WERI-Rb-1 (cell line): ENCODE measurements around the gene SLC2A9.

Experiments
- DNase-seq: peaks from one replicate; pipeline ENCODE4 v3.0.0-alpha.2; 2020
- H3K27ac ChIP-seq: fragments of 250-450 bp; sonication (Bioruptor Pico); 2 replicates; pipeline ENCODE4 v1.5.1; 2020; ENCODE audit warnings: mild to moderate bottlenecking, moderate library complexity
- H3K27me3 ChIP-seq: fragments of 250-450 bp; sonication (Bioruptor Pico); 2 replicates; pipeline ENCODE4 v1.5.1; 2021; ENCODE audit warnings: mild to moderate bottlenecking, low read depth, moderate library complexity; ENCODE audit not compliant: insufficient read depth, severe bottlenecking
- H3K36me3 ChIP-seq: fragments of 250-450 bp; sonication (Bioruptor Pico); 2 replicates; pipeline ENCODE4 v1.5.1; 2020; ENCODE audit warnings: mild to moderate bottlenecking, moderate library complexity
- H3K4me3 ChIP-seq: 2 replicates; pipeline ENCODE4 v1.5.1; 2011; ENCODE audit warnings: low read depth, mild to moderate bottlenecking, control low read depth, low read length
- H3K9me3 ChIP-seq: fragments of 250-450 bp; sonication (Bioruptor Pico); 2 replicates; pipeline ENCODE4 v1.5.1; 2021; ENCODE audit warnings: mild to moderate bottlenecking, moderate library complexity; ENCODE audit not compliant: severe bottlenecking
- CTCF ChIP-seq: IDR thresholded peaks from 2 replicates; pipeline ENCODE4 v1.5.1; 2011; ENCODE audit warnings: low read depth, mild to moderate bottlenecking, control low read depth, inconsistent platforms, low read length

SLC2A9 gene

GRCh38 chr4:9947168-9948062, 73.9 kb downstream of the SLC2A9 start:
- Histone ChIP-seq H3K27me3 (no peaks in the 10 kb centered on the region), H3K9me3 (no peaks in the 10 kb centered on the region), H3K36me3 (no peaks in the 10 kb centered on the region), H3K4me3 (no peak overlapping the region), H3K27ac (no peak overlapping the region)
- no peak for TF ChIP-seq CTCF
- no peak for DNase-seq

- TF ChIP-seq CTCF, result no peak
- Histone ChIP-seq H3K4me3 (no peak overlapping the region), H3K27me3 (no peaks in the 10 kb centered on the region), H3K9me3 (no peaks in the 10 kb centered on the region), H3K36me3 (no peaks in the 10 kb centered on the region), H3K27ac (no peak overlapping the region)
- no peak for DNase-seq
These were observed 75.1 kb downstream of the SLC2A9 start for GRCh38 chr4:9946170-9946569.

- TF ChIP-seq CTCF, result no peak
- Histone ChIP-seq H3K27ac (no peak overlapping the region), H3K4me3 (no peak overlapping the region), H3K9me3 (no peaks in the 10 kb centered on the region), H3K27me3 (no peaks in the 10 kb centered on the region), H3K36me3 (no peaks in the 10 kb centered on the region)
- DNase-seq, result no peak
These were observed 76.6 kb downstream of the SLC2A9 start for GRCh38 chr4:9944431-9945425.

GRCh38 chr4:9943761-9944160, 77.5 kb downstream of the SLC2A9 start:
- H3K27me3 ChIP-seq, result no peaks in the 10 kb centered on the region
- no peak overlapping the region for H3K27ac ChIP-seq
- no peak overlapping the region for H3K4me3 ChIP-seq
- DNase-seq, result no peak
- TF ChIP-seq CTCF, result no peak
- H3K36me3 ChIP-seq, result no peaks in the 10 kb centered on the region
- no peaks in the 10 kb centered on the region for H3K9me3 ChIP-seq

GRCh38 chr4:9942921-9943600, 78.2 kb downstream of the SLC2A9 start:
- no peaks in the 10 kb centered on the region for H3K9me3 ChIP-seq
- H3K27ac ChIP-seq, result no peak overlapping the region
- no peak overlapping the region for H3K4me3 ChIP-seq
- H3K27me3 ChIP-seq, result no peaks in the 10 kb centered on the region
- no peak for DNase-seq
- TF ChIP-seq CTCF, result no peak
- no peaks in the 10 kb centered on the region for H3K36me3 ChIP-seq
